Measurements from ENCODE around the gene NFS1.

The NFS1 gene

GRCh38 chr20:35669221-35669620 lies 29.9 kb downstream of the NFS1 start:
- DNase-seq = no peak

GRCh38 chr20:35665949-35666288 lies 33.2 kb downstream of the NFS1 start:
- no peak for DNase-seq

GRCh38 chr20:35664466-35665206 lies 34.5 kb downstream of the NFS1 start, which contains the start of the genes CPNE1 and RBM12:
Gene CPNE1 (minus strand): TSS chr20:35664900. CDS start chr20:35632923, 31,977 bp downstream.
Gene RBM12 (minus strand): TSS chr20:35664900. CDS start chr20:35655322, 9,578 bp downstream.
- DNase-seq = peak; percentile 94

- DNase-seq = peak; percentile 68
Measured at GRCh38 chr20:35663516-35664465, 35.4 kb downstream of the NFS1 start.

GRCh38 chr20:35662551-35662950 lies 36.6 kb downstream of the NFS1 start:
- DNase-seq = no peak

GRCh38 chr20:35661908-35662307 lies 37.2 kb downstream of the NFS1 start:
- no peak for DNase-seq

- DNase-seq = no peak
Measured at GRCh38 chr20:35661053-35661452, 38.1 kb downstream of the NFS1 start.

- no peak for DNase-seq
Measured at GRCh38 chr20:35660122-35660937, 38.8 kb downstream of the NFS1 start.

GRCh38 chr20:35657271-35657670 lies 41.9 kb downstream of the NFS1 start:
- no peak for DNase-seq

- DNase-seq = no peak
Measured at GRCh38 chr20:35654415-35654814, 44.7 kb downstream of the NFS1 start.

GRCh38 chr20:35653893-35654292 lies 45.3 kb downstream of the NFS1 start:
- no peak for DNase-seq

- DNase-seq = no peak
Measured at GRCh38 chr20:35653430-35653734, 45.8 kb downstream of the NFS1 start.

GRCh38 chr20:35652641-35653429 lies 46.3 kb downstream of the NFS1 start:
- no peak for DNase-seq

GRCh38 chr20:35651958-35652357 lies 47.2 kb downstream of the NFS1 start:
- no peak for DNase-seq

GRCh38 chr20:35650632-35651031 lies 48.5 kb downstream of the NFS1 start:
- DNase-seq = no peak

GRCh38 chr20:35648836-35649235 lies 50.3 kb downstream of the NFS1 start:
- DNase-seq = no peak

GRCh38 chr20:35644806-35645205 lies 54.3 kb downstream of the NFS1 start:
- DNase-seq = no peak

GRCh38 chr20:35643045-35643444 lies 56.1 kb downstream of the NFS1 start:
- no peak for DNase-seq

GRCh38 chr20:35641743-35642142 lies 57.4 kb downstream of the NFS1 start:
- no peak for DNase-seq

GRCh38 chr20:35640724-35641123 lies 58.4 kb downstream of the NFS1 start:
- no peak for DNase-seq

GRCh38 chr20:35638751-35639150 lies 60.4 kb downstream of the NFS1 start:
- no peak for DNase-seq

- no peak for DNase-seq
Measured at GRCh38 chr20:35637276-35637675, 61.9 kb downstream of the NFS1 start.
